Middle frontal gyrus (tissue), 1 donor: ENCODE results near the gene FNDC5.
A peak's percentile ranks its signal among the peaks of the same experiment; 100 is the strongest.

Source experiments
- DNase-seq: peaks from one replicate; pipeline ENCODE4 v3.0.0-alpha.2; 2015; ENCODE audit warnings: low spot score; ENCODE audit errors: extremely low spot score

The FNDC5 gene

GRCh38 chr1:32865639-32866405 lies 4.9 kb downstream of the FNDC5 start:
- no peak for DNase-seq

GRCh38 chr1:32864375-32865019 lies 6.2 kb downstream of the FNDC5 start:
- no peak for DNase-seq

DNA sequence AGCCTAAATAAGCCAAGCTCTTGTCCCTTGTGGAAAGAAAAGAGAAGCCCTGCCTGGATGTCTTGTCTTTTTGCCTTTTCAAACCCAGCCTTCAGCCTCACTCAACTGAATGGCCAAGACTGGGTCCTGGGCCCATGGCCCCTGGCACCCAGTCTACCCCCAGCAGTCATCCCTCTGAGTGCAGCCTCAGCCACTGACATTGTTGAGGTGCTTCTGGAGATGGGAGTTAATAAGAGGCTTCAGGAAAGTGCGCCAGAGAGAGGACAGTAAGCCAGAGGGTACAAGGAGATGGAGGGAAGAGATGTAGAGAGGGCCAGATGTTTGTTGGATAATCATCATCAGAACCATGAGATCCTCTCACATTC lies 6.8 kb downstream of the FNDC5 start:
- DNase-seq: no peak

DNA sequence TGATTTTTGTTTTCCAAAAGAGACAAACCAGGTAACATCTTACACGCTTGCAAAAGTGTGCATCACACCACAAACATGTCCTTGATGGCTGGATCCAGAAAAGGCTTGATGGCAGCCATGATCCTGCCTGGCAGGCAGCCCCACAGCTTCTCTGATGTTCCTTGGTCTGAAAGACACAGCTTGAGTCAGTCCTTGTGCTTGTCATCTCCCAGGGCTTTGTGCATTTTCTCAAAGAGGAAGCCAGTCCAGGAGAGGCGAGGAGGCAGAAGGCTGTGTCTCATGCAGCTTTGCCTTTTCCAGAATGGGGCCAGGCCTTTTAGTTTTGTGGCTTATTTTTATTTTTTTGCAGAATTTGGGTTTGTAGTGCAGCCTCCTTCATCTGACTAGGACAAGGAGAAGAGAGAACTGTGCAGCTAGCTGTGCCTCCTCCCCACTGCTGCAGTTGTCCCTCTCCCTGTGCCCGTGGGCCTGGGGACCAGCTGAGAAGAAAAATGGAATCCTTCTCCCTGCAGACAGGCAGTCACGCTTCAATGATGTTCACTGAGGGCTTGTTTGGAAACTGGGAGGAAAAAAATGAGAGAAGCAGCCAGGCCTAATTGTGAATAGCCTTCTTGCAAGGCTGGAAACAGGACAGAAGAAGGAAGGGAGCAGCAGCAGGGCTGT lies 7.4 kb downstream of the FNDC5 start:
- no peak for DNase-seq

DNA sequence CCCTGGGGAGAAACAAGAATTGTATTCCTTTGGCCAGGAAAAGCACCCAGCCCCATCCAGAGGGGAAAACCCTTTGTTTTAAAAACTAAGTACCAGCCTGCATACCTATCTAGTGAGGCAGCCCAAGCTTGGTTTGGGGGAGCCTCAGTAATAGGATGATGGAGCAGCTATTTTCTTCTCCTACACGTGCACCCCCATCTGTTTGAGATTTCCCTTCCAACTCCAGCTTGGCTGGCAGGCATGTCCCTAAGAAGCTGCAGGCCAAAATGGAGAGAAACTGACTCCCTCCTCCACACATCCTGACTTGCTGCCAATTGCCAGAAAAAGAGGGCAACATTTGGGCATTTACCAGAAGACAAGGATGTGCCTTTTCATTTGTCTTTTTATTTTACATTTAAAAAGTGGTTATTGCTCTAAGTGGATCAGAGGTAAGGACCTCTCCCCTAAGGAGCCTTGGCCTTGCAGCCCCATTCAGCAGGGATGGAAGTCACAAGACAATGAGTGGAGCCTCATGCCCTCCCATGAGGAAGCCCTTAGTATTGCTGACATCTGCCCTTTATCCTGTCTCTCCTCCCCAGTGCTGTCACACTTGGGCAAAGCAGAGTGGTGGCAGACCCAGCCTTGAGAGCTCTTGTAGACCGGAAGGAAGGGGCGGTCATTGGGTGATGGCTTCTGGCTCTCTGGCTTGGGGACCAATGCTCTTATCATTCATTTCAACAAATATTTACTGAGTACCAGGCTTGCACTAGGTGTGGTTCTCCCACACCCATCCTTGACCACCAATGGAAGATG lies 8.6 kb downstream of the FNDC5 start:
- peak; percentile 43 for DNase-seq

- DNase-seq: no peak
These were observed 10.1 kb downstream of the FNDC5 start for GRCh38 chr1:32860566-32860965.

GRCh38 chr1:32859915-32860314 lies 10.8 kb downstream of the FNDC5 start:
- DNase-seq: no peak

DNA sequence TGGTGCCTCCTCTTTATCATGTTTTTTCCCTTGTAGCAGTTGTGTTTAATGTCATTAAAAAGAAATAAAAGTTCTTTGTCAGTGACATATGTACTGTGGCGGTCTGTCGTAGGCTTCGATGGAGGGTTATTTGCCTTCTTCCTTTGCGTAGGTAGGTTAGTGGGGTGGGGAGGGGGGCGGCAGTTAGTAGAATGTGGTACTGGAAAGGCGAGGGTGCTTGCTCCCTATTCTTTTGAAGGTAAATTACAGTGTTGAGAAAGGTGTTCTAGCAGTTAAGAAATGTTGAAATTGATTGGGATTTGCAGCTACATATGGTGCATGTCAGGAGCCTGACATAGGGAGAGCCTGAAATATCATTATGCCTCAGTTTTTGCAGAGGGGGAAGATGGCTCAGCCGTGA lies 11.9 kb downstream of the FNDC5 start:
- DNase-seq: no peak

DNA sequence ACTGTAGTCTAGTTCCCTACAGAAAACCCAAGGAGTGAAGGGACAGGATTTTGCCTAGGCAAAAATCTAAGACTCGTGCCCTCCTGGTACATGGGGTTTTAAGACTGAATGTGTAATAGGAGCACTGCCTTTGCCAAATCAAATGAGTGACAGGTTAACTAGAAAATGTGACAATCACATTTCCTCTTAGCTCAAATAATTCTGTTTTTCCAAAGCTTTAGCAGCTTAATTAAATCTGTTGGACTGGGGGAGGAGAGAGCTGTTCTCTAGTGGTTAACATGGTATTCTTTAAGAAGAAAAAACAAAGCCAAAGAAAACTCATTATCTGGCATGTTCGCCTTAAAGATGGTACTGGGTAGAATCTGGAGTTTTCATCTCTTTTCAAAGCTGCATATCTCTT lies 12.6 kb downstream of the FNDC5 start:
- no peak for DNase-seq

DNA sequence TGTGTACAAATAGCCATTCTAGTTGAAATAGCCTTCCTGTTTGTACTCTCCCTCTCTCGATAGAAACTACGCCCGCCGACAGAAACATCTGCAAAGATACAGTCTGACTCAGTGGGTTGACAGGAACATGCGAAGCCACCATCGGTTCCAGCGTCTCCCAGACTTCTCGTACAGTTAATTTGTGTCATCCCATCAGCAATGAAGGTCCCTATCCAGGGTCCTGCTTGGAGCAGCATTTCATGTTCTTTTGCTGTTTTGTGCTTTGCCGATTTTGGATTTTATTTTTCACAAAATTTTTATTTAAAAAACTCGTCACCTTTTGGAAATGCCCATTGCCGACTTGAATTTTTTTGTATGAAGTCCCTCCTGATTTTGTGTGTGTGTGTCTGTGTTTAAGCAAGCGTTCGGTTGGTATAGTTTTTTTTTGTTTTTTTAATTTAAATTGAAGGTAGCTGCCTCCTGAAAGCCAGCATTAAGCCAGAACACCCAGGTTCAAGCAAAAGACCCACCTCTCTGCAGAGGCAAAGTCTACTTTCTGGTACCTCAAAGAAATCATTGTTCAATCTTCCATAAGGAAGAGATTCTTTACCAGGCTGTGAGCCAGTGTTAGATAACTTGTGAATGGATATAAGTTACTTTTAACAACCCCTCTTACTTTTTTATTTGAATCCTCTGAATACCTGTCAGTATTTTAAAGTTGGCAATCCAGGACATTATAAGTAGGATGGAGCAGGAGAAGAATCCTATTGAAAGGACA lies 14.7 kb downstream of the FNDC5 start:
- no peak for DNase-seq

DNA sequence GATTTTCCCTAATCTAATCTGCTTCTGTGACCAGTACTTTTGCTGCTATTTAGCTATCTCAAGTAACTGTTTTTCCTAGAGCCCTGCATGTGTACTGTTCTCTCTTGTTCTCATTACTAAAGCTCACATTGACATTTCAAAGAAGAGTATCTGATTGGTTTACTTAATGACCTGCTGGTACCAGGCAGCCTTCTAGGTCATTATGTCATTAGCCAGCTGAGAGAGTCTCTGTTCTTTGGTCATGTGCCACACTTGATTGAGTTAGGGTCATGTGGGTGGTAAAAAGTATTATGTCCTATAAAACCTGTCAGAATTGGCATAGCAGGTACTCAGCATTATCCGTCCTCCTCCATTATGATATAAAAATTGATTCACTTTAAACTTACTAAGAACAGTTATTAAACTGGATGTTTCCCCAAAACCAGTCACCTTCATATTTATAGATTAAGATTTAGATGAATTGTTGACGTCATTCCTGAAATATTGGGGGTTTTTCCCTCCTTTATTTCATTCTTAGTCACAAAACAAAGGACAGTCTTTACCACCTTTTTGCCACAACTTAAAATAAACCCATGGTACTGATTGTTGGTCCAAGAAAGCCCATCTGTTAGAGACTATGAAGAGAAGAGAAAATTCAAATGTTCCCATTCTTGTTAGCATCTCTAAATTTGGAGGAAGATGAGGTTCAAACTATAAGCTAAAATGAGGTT lies 22.2 kb downstream of the FNDC5 start:
- DNase-seq: no peak

DNA sequence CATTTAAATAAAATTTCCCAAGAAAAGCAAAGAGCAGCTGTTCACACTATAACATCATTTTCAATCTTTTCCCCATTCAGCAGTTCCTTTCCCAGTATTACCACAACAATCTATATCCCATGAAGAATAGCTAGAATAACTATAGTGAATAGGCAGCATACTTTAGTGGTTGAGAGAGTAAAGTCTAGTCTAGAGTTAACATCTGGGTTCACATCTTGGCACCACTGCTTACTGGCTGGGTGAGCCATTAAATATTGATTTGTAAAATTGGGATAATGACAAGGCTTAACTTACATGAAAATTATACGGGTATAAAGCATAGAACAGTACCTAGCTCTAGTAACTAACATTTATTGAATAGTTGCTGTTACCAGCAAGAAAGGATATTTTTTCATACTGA lies 38.8 kb downstream of the FNDC5 start:
- no peak for DNase-seq

DNA sequence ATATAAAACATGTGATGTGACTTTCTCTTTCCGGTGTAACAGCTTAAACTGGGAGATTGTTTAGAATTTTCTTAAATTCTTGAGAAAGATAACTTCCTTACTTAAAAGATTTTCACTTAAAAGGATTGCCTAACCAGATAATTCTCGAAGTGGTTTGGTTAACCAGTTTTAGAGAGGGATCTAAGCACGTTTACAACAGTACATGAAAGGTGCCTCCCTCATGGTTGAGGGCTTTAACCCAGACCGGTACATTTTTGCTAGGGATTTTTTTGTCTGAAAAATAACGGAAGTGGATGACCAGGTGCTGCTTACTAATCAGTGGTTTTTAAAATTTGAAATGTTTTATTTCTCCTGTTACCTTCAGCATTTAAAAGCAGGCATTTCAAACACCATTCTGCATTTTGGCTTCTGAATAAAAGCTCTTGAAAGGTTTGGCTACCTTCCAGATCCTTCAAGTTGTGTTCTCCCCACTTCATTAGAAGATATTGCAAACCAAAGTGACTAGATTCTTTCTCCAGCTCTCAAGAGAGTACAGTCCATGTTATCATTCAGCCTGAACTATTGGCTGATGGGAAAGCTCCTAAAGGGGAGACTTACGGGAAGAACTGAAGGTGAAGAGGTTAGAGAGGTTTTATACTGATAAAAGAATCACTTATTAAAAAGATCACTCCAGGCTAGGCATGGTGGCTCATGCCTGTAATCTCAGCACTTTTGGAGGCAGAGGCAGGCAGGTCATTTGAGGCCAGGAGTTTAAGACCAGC lies 40.4 kb downstream of the FNDC5 start:
- no peak for DNase-seq

GRCh38 chr1:32828341-32828740 lies 42.4 kb downstream of the FNDC5 start:
- no peak for DNase-seq

- no peak for DNase-seq
These were observed 45.5 kb downstream of the FNDC5 start for GRCh38 chr1:32825181-32825580.

GRCh38 chr1:32818804-32819541 lies 51.7 kb downstream of the FNDC5 start:
- no peak for DNase-seq

DNA sequence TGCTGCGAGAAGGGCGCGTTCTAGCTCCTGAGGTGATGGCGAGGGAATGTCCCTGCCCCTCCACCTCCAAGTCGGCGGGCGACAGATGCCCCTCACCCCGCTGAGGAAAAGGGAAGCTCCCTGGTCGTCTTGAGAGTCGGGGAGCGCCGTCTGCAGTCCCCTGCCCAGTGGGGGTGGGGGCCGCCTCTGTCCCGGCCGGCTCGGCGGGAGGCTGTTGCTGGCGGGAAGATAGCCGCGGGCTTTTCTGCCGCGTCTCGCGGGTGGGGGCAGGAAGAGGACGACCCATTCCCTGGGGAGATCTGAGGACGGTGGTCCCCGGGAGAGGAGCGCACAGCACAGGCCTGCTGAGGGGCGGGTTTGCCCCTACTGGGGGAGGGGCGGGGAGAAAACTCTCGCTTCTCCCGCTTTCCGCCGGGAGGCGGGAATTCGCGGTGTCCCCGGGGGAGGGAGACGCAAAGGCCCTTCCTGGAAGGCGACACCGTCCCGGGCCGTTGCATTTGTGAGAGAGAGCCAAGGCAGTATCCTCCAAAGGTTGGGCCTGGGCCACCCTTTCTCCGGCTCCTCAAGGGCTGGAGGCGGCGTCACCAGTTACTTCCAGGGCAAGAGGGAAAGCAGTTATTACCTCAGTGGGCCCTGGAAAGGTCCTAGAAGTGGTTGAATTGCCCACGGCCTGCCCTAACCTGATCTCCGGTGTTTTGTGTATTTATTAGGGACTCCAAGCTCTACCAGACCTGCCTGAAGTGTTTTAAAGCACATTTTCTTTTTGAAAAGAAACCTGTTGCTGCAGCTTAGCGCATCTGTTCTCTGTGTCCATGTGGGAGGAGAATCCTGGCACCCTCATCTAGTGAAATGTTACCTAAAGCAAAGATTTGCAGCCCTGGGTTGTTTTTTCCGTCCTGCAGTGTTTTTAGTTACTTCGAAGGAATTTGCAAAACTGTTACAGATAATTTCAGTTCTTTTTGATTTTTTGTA lies 52.6 kb downstream of the FNDC5 start:
- no peak for DNase-seq
